NCI-H1048 (cell line): ENCODE measurements around the gene ING5.

Experiments used
- DNase-seq: peaks from one replicate; lab custom pipeline; 2025; lab: John Stamatoyannopoulos, UW

Gene ING5

GRCh38 chr2:241672243-241673188 lies 29.3 kb upstream of the ING5 start:
- DNase-seq: no peak

GRCh38 chr2:241673189-241673663 lies 28.6 kb upstream of the ING5 start:
- no peak for DNase-seq

GRCh38 chr2:241673797-241674725 lies 27.8 kb upstream of the ING5 start:
- no peak for DNase-seq

- no peak for DNase-seq
Observed at GRCh38 chr2:241675885-241676284, 26.0 kb upstream of the ING5 start.

GRCh38 chr2:241676665-241677064 lies 25.2 kb upstream of the ING5 start:
- DNase-seq: no peak

- DNase-seq: no peak
Observed at GRCh38 chr2:241677392-241677791, 24.4 kb upstream of the ING5 start.

GRCh38 chr2:241678307-241678706 lies 23.5 kb upstream of the ING5 start:
- DNase-seq: no peak

- DNase-seq: no peak
Observed at GRCh38 chr2:241678784-241679540, 22.9 kb upstream of the ING5 start.

GRCh38 chr2:241680044-241680443 lies 21.8 kb upstream of the ING5 start:
- DNase-seq: no peak

GRCh38 chr2:241680827-241681599 lies 20.8 kb upstream of the ING5 start:
- no peak for DNase-seq

GRCh38 chr2:241686324-241686649 lies 15.6 kb upstream of the ING5 start:
- no peak for DNase-seq

GRCh38 chr2:241686650-241687425 lies 15.0 kb upstream of the ING5 start, which contains the start of gene DTYMK:
DTYMK (minus strand) TSS chr2:241686815; CDS start chr2:241686783, 32 bp downstream.
- peak; percentile 90 for DNase-seq

- DNase-seq: no peak
Observed at GRCh38 chr2:241689306-241689705, 12.5 kb upstream of the ING5 start.

GRCh38 chr2:241690202-241690717 lies 11.6 kb upstream of the ING5 start:
- no peak for DNase-seq

GRCh38 chr2:241692448-241692847 lies 9.4 kb upstream of the ING5 start:
- DNase-seq: no peak

- no peak for DNase-seq
Observed at GRCh38 chr2:241695651-241696050, 6.2 kb upstream of the ING5 start.

GRCh38 chr2:241701149-241701398 lies 765 bp upstream of the ING5 start:
- DNase-seq: peak; percentile 74

- DNase-seq: peak; percentile 54
Observed at GRCh38 chr2:241702155-241703031, 554 bp downstream of the ING5 start.

- DNase-seq: no peak
Observed at GRCh38 chr2:241703032-241703604, 1.3 kb downstream of the ING5 start.
